H9 (cell line): ENCODE measurements around the gene MESP1. TPM values are rescaled to one million over a fixed set of nuclear protein-coding genes. Genes with fewer than 3 reads are reported as not detected.

ENCODE experiments used
- DNase-seq: peaks from one replicate; pipeline ENCODE4 v3.0.0-alpha.2; 2017
- H2AFZ ChIP-seq: one replicate; pipeline ENCODE4 v1.6.1; 2013; ENCODE audit warnings: mild to moderate bottlenecking, low read length, control low read depth, moderate library complexity
- H2AK5ac ChIP-seq: 2 replicates; pipeline ENCODE4 v1.6.1; 2013; ENCODE audit warnings: low read length, control low read depth, mixed read lengths; ENCODE audit not compliant: insufficient read length
- H2BK120ac ChIP-seq: one replicate; pipeline ENCODE4 v1.6.1; 2013; ENCODE audit warnings: low read depth, mild to moderate bottlenecking, low read length, control low read depth, inconsistent platforms; ENCODE audit not compliant: poor library complexity, severe bottlenecking
- H2BK12ac ChIP-seq: 2 replicates; pipeline ENCODE4 v1.6.1; 2013; ENCODE audit warnings: low read length, control low read depth, mixed read lengths, low read depth; ENCODE audit not compliant: insufficient read length
- H2BK15ac ChIP-seq: 2 replicates; pipeline ENCODE4 v1.6.1; 2013; ENCODE audit warnings: low read depth, low read length, control low read depth
- H2BK20ac ChIP-seq: one replicate; pipeline ENCODE4 v1.6.1; 2013; ENCODE audit warnings: low read depth, mild to moderate bottlenecking, low read length, control low read depth, inconsistent platforms; ENCODE audit not compliant: poor library complexity, severe bottlenecking
- H2BK5ac ChIP-seq: 2 replicates; pipeline ENCODE4 v1.6.1; 2013; ENCODE audit warnings: low read length, control low read depth, mixed read lengths; ENCODE audit not compliant: insufficient read length
- H3K14ac ChIP-seq: 2 replicates; pipeline ENCODE4 v1.6.1; 2013; ENCODE audit warnings: low read length, control low read depth; ENCODE audit not compliant: insufficient read depth
- H3K18ac ChIP-seq: 2 replicates; pipeline ENCODE4 v1.6.1; 2013; ENCODE audit warnings: low read depth, mild to moderate bottlenecking, mixed read lengths, low read length, control low read depth; ENCODE audit not compliant: insufficient read length
- H3K23ac ChIP-seq: 2 replicates; pipeline ENCODE4 v1.6.1; 2013; ENCODE audit warnings: low read length, control low read depth, mixed read lengths, low read depth; ENCODE audit not compliant: insufficient read length
- H3K23me2 ChIP-seq: 2 replicates; pipeline ENCODE4 v1.6.1; 2013; ENCODE audit warnings: low read depth, mild to moderate bottlenecking, mixed read lengths, low read length, control low read depth; ENCODE audit not compliant: insufficient read length, poor library complexity, severe bottlenecking
- H3K27ac ChIP-seq: 2 replicates; pipeline ENCODE4 v1.5.1; 2013; ENCODE audit warnings: low read length, control low read depth, mixed read lengths, low read depth; ENCODE audit not compliant: insufficient read length
- H3K27me3 ChIP-seq: 2 replicates; pipeline ENCODE4 v1.6.1; 2013; ENCODE audit warnings: low read length, control low read depth, inconsistent platforms; ENCODE audit not compliant: insufficient read depth
- H3K4ac ChIP-seq: 2 replicates; pipeline ENCODE4 v1.6.1; 2013; ENCODE audit warnings: low read depth, mild to moderate bottlenecking, control low read depth, inconsistent platforms, low read length, moderate library complexity
- H3K4me1 ChIP-seq: 2 replicates; pipeline ENCODE4 v1.6.1; 2013; ENCODE audit warnings: low read length, control low read depth, inconsistent platforms; ENCODE audit not compliant: insufficient read depth
- H3K4me2 ChIP-seq: 2 replicates; pipeline ENCODE4 v1.6.1; 2013; ENCODE audit warnings: low read length, control low read depth, mixed read lengths; ENCODE audit not compliant: insufficient read length, insufficient read depth
- H3K56ac ChIP-seq: 2 replicates; pipeline ENCODE4 v1.6.1; 2013; ENCODE audit warnings: low read depth, mild to moderate bottlenecking, mixed read lengths, low read length, control low read depth; ENCODE audit not compliant: insufficient read length
- H3K79me1 ChIP-seq: 2 replicates; pipeline ENCODE4 v1.6.1; 2013; ENCODE audit warnings: low read depth, mild to moderate bottlenecking, moderate library complexity, low read length, control low read depth, inconsistent platforms; ENCODE audit not compliant: insufficient read depth, poor library complexity, severe bottlenecking
- H3K79me2 ChIP-seq: 2 replicates; pipeline ENCODE4 v1.6.1; 2013; ENCODE audit warnings: low read length, control low read depth, inconsistent platforms; ENCODE audit not compliant: insufficient read depth
- H3K9ac ChIP-seq: 2 replicates; pipeline ENCODE4 v1.6.1; 2013; ENCODE audit warnings: low read length, control low read depth, mixed read lengths; ENCODE audit not compliant: insufficient read length; ENCODE audit errors: extremely low read depth
- H3K9me3 ChIP-seq: one replicate; pipeline ENCODE4 v1.6.1; 2013; ENCODE audit warnings: low read depth, low read length, inconsistent platforms; ENCODE audit not compliant: control insufficient read depth
- H3T11ph ChIP-seq: one replicate; pipeline ENCODE4 v1.6.1; 2013; ENCODE audit warnings: mild to moderate bottlenecking, low read length, control low read depth, inconsistent platforms
- H4K20me1 ChIP-seq: one replicate; pipeline ENCODE4 v1.6.1; 2013; ENCODE audit not compliant: control insufficient read depth, insufficient read length, insufficient read depth
- H4K5ac ChIP-seq: 2 replicates; pipeline ENCODE4 v1.6.1; 2013; ENCODE audit warnings: low read depth, mild to moderate bottlenecking, mixed read lengths, low read length, control low read depth; ENCODE audit not compliant: insufficient read length
- H4K8ac ChIP-seq: replicated peaks from 2 replicates; pipeline ENCODE4 v1.6.1; 2013; ENCODE audit warnings: low read length, control low read depth, mixed read lengths, low read depth; ENCODE audit not compliant: insufficient read length
- H4K91ac ChIP-seq: 2 replicates; pipeline ENCODE4 v1.6.1; 2013; ENCODE audit warnings: low read depth, mild to moderate bottlenecking, moderate library complexity, mixed read lengths, low read length, control low read depth; ENCODE audit not compliant: insufficient read length
- H3K27ac Mint-ChIP-seq, 3 experiments: 2 replicates in 2 of 3; 3 replicates in 1 of 3; pipeline ENCODE4 v1.8.0; 2020 to 2021; ENCODE audit warnings: mixed read lengths in 3 of 3, mild to moderate bottlenecking in 1 of 3, moderate library complexity in 1 of 3
- H3K27me3 Mint-ChIP-seq: 2 replicates; pipeline ENCODE4 v1.8.0; 2021; ENCODE audit warnings: low read depth, mild to moderate bottlenecking, moderate library complexity, mixed read lengths
- H3K36me3 Mint-ChIP-seq, 3 experiments: 2 replicates in 2 of 3; 3 replicates in 1 of 3; pipeline ENCODE4 v1.8.0; 2020 to 2021; ENCODE audit warnings: low read depth in 3 of 3, mixed read lengths in 3 of 3; ENCODE audit not compliant: insufficient read depth in 1 of 3
- H3K4me1 Mint-ChIP-seq, 2 experiments: 2 replicates each; pipeline ENCODE4 v1.8.0; 2020; ENCODE audit warnings: mixed read lengths in 2 of 2
- H3K4me3 Mint-ChIP-seq, 2 experiments: 2 replicates in 1 of 2; 3 replicates in 1 of 2; pipeline ENCODE4 v1.8.0; 2020 to 2021; ENCODE audit warnings: mild to moderate bottlenecking in 2 of 2, mixed read lengths in 2 of 2, moderate library complexity in 1 of 2
- H3K9me3 Mint-ChIP-seq, 2 experiments: 2 replicates in 1 of 2; 3 replicates in 1 of 2; pipeline ENCODE4 v1.8.0; 2020; ENCODE audit warnings: mild to moderate bottlenecking in 2 of 2, mixed read lengths in 2 of 2, moderate library complexity in 1 of 2
- CTCF ChIP-seq: fragments of 200-600 bp; sonication (generic); conservative IDR thresholded peaks from 3 replicates; pipeline ENCODE4 v1.8.0; 2021; ENCODE audit warnings: antibody characterized with exemption, mild to moderate bottlenecking
- WGBS: extraction: QIAGEN DNeasy Blood & Tissue Kit; methylation state at CpG from one replicate; pipeline ENCODE4 v1.1.7; 2013; ENCODE audit warnings: missing lambda C conversion rate, low lambda C conversion rate, mixed read lengths; ENCODE audit not compliant: insufficient read length; ENCODE audit errors: extremely low coverage; 5-methylcytosine and 5-hydroxymethylcytosine counted together
- total RNA-seq: library from RNA; stranded (reverse); gene quantifications from 2 replicates; pipeline ENCODE4 v1.2.1, GENCODE V29; 2021

MESP1 gene
- total RNA-seq, 1 experiment from 2014 or later, result not detected

- no peaks in the 10 kb centered on the region for H3K27me3 ChIP-seq
- peaks cover 7% of the 10 kb centered on the region for H3K27me3 Mint-ChIP-seq
These were observed 39.6 kb upstream of the MESP1 start for GRCh38 chr15:89790661-89791060.

More at GRCh38 chr15:89790661-89791060, 39.6 kb upstream of the MESP1 start:
- H3K56ac ChIP-seq, result no peak overlapping the region
- H3K27ac Mint-ChIP-seq, result no peak overlapping the region
- H3T11ph ChIP-seq, result no peak overlapping the region
- H3K23me2 ChIP-seq, result no peaks in the 10 kb centered on the region
- H3K9ac ChIP-seq, result no peak overlapping the region
- H2BK20ac ChIP-seq, result no peak overlapping the region
- no peak for DNase-seq
- H3K9me3 Mint-ChIP-seq, result peaks cover 9 to 12% of the 10 kb centered on the region in 2 experiments
- no peaks in the 10 kb centered on the region for H3K4me1 ChIP-seq
- no peak overlapping the region for H2AK5ac ChIP-seq
- H3K4me1 Mint-ChIP-seq, result no peaks in the 10 kb centered on the region
- H3K23ac ChIP-seq, result no peak overlapping the region
- WGBS, result no CpG with 5 or more reads among the region's 16 CpGs
- no peak overlapping the region for H2BK12ac ChIP-seq
- peaks cover 4 to 9% (median 5%) of the 10 kb centered on the region in 3 experiments; a peak in 5 of 7 replicates for H3K36me3 Mint-ChIP-seq
- H2BK15ac ChIP-seq, result no peak overlapping the region
- H2BK5ac ChIP-seq, result no peak overlapping the region
- H4K91ac ChIP-seq, result no peak overlapping the region
- TF ChIP-seq CTCF, result no peak
- no peak overlapping the region for H3K4me2 ChIP-seq
- H2BK120ac ChIP-seq, result no peak overlapping the region
- H4K20me1 ChIP-seq, result no peaks in the 10 kb centered on the region
- no peaks in the 10 kb centered on the region for H3K79me2 ChIP-seq
- no peak overlapping the region for H2AFZ ChIP-seq
- H4K5ac ChIP-seq, result no peak overlapping the region
- H4K8ac ChIP-seq, result no peak overlapping the region
- H3K9me3 ChIP-seq, result no peaks in the 10 kb centered on the region
- H3K4ac ChIP-seq, result no peak overlapping the region
- H3K4me3 Mint-ChIP-seq, result no peak overlapping the region
- H3K79me1 ChIP-seq, result no peaks in the 10 kb centered on the region
- no peak overlapping the region; the same call in 1 of the 2 replicates for H3K14ac ChIP-seq
- no peak overlapping the region for H3K18ac ChIP-seq
- no peak overlapping the region for H3K27ac ChIP-seq
